H1 (cell line): ENCODE measurements around the gene SYT2. TPM values are rescaled to one million over a fixed set of nuclear protein-coding genes. Genes with fewer than 3 reads are reported as not detected.

Experiments used
- CHD1 ChIP-seq: IDR thresholded peaks from 2 replicates; pipeline ENCODE4 v1.6.1; 2012; ENCODE audit warnings: low read depth, low read length, improper control_type of control experiment
- CHD2 ChIP-seq: IDR thresholded peaks from 2 replicates; pipeline ENCODE4 v1.6.1; 2012; ENCODE audit warnings: low read length, improper control_type of control experiment
- CTBP2 ChIP-seq: IDR thresholded peaks from 2 replicates; pipeline ENCODE4 v1.7.0; 2011; ENCODE audit warnings: borderline replicate concordance, mild to moderate bottlenecking, moderate library complexity, mixed read lengths, low read length; ENCODE audit not compliant: insufficient read depth, insufficient read length
- EP300 ChIP-seq, 2 experiments: IDR thresholded peaks; 1 replicate in 1 of 2; 2 replicates in 1 of 2; pipeline ENCODE4 v1.6.1; 2011 to 2012; ENCODE audit warnings: low read depth in 2 of 2, low read length in 2 of 2, mild to moderate bottlenecking in 2 of 2, borderline replicate concordance in 1 of 2, inconsistent platforms in 1 of 2, moderate library complexity in 1 of 2
- GABPA ChIP-seq: IDR thresholded peaks from 2 replicates; pipeline ENCODE4 v1.6.1; 2011; ENCODE audit warnings: mild to moderate bottlenecking, low read length, moderate library complexity, borderline replicate concordance; ENCODE audit not compliant: insufficient read depth
- GTF2F1 ChIP-seq: IDR thresholded peaks from 2 replicates; pipeline ENCODE4 v1.6.1; 2012; ENCODE audit warnings: low read depth, low read length, improper control_type of control experiment, borderline replicate concordance
- HDAC2 ChIP-seq, 2 experiments: fragments of 300-600 bp in 1 of 2; sonication (generic) in 1 of 2; IDR thresholded peaks; 2 replicates each; pipeline ENCODE4 v1.6.1; 2011 to 2012; ENCODE audit warnings: low read depth in 2 of 2, low read length in 2 of 2, mild to moderate bottlenecking in 2 of 2, moderate library complexity in 2 of 2, borderline replicate concordance in 1 of 2, inconsistent platforms in 1 of 2
- JUND ChIP-seq: IDR thresholded peaks from 2 replicates; pipeline ENCODE4 v1.6.1; 2011; ENCODE audit warnings: mild to moderate bottlenecking, improper control_type of control experiment, low read length
- KDM5A ChIP-seq: fragments of 200-600 bp; IDR thresholded peaks from 2 replicates; pipeline ENCODE4 v1.7.1; 2012; ENCODE audit warnings: mild to moderate bottlenecking, low read length, inconsistent platforms, mixed read lengths
- POLR2A ChIP-seq, 2 experiments: IDR thresholded peaks; 1 replicate in 1 of 2; 2 replicates in 1 of 2; pipeline ENCODE4 v1.6.1; 2011; ENCODE audit warnings: low read depth in 2 of 2, low read length in 2 of 2, mild to moderate bottlenecking in 2 of 2; ENCODE audit errors: control extremely low read depth in 1 of 2
- POLR2AphosphoS5 ChIP-seq: IDR thresholded peaks from 2 replicates; pipeline ENCODE4 v1.6.1; 2011; ENCODE audit warnings: low read depth, low read length
- RXRA ChIP-seq: IDR thresholded peaks from 2 replicates; pipeline ENCODE4 v1.6.1; 2011; ENCODE audit warnings: low read depth, mild to moderate bottlenecking, low read length, moderate library complexity; ENCODE audit not compliant: insufficient read depth
- SRF ChIP-seq: IDR thresholded peaks from 2 replicates; pipeline ENCODE4 v1.6.1; 2011; ENCODE audit warnings: mild to moderate bottlenecking, low read depth, low read length, moderate library complexity
- TAF7 ChIP-seq: optimal IDR thresholded peaks from 2 replicates; pipeline ENCODE3; 2011; ENCODE audit warnings: low read depth, mild to moderate bottlenecking, inconsistent platforms, low read length, moderate library complexity, borderline replicate concordance
- TBP ChIP-seq: IDR thresholded peaks from 2 replicates; pipeline ENCODE4 v1.6.1; 2011; ENCODE audit warnings: low read depth, low read length, improper control_type of control experiment
- YY1 ChIP-seq: IDR thresholded peaks from 2 replicates; pipeline ENCODE4 v1.6.1; 2011; ENCODE audit warnings: low read depth, mild to moderate bottlenecking, low read length
- ZNF274 ChIP-seq: IDR thresholded peaks from 2 replicates; pipeline ENCODE4 v1.7.0; 2012; ENCODE audit warnings: low read length, borderline replicate concordance; ENCODE audit errors: extremely low read depth
- polyA plus RNA-seq, 7 experiments: library from polyadenylated mRNA; depleted of rRNA in 3 of 7; stranded (reverse) in 5 of 7; unstranded in 2 of 7; fragments of >200 nt in 5 of 7; fragments of 200-250 nt in 2 of 7; gene quantifications; 1 replicate in 5 of 7; 2 replicates in 1 of 7; 4 replicates in 1 of 7; pipeline versions ENCODE4 v1.2.1 to v1.2.3, GENCODE V29; 2011 to 2013; ENCODE audit warnings: missing spikeins in 2 of 7, mixed read lengths in 2 of 7
- total RNA-seq: library from RNA; stranded (reverse); fragmentation: NEBNext Ultra II Directional; extraction: Animal tissue kit (Norgen Biotek cat#: 25700); gene quantifications from 2 replicates; pipeline ENCODE4 v1.2.1, GENCODE V29; 2021
- TF ChIP-seq, protein P1 (sequence below): IDR thresholded peaks from 2 replicates; pipeline ENCODE4 v1.6.1; 2011; ENCODE audit warnings: low read length, improper control_type of control experiment
- TF ChIP-seq, protein P2 (sequence below): IDR thresholded peaks from 2 replicates; pipeline ENCODE4 v1.6.1; 2012; ENCODE audit warnings: inconsistent platforms

Gene SYT2
- total and polyA plus RNA-seq, 2 of the 8 experiments (the other 6 are each of a cell fraction or from before 2014, with no cell fraction given) = 2.8 to 11.0 TPM

- TF ChIP-seq CHD2 (no peak), KDM5A (no peak), EP300 (IDR thresholded peaks at IDR 0.05; ENCODE audit: borderline replicate concordance in 1 of 2, low read depth in 2 of 2, low read length in 2 of 2) (no peak), SRF (no peak), POLR2A (IDR thresholded peaks at IDR 0.05; ENCODE audit: control extremely low read depth in 1 of 2, low read depth in 2 of 2, low read length in 2 of 2) (no peak), GABPA (peak; percentile 43; the same call in 1 of the 2 replicates), YY1 (0 out of 2 replicates have a peak, but pooled peaks have one; percentile 16), HDAC2 (IDR thresholded peaks at IDR 0.05; ENCODE audit: borderline replicate concordance in 1 of 2, low read depth in 2 of 2, low read length in 2 of 2) (peak; percentile 46 to 91; a peak in 2 of 4 replicates), GTF2F1 (no peak), CHD1 (no peak), TAF7 (peak; percentile 25), RXRA (no peak), JUND (no peak), CTBP2 (no peak), POLR2AphosphoS5 (no peak), TBP (no peak), ZNF274 (no peak)
- TF ChIP-seq, protein P1, sequence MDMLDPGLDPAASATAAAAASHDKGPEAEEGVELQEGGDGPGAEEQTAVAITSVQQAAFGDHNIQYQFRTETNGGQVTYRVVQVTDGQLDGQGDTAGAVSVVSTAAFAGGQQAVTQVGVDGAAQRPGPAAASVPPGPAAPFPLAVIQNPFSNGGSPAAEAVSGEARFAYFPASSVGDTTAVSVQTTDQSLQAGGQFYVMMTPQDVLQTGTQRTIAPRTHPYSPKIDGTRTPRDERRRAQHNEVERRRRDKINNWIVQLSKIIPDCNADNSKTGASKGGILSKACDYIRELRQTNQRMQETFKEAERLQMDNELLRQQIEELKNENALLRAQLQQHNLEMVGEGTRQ = no peak
- TF ChIP-seq, protein P2, sequence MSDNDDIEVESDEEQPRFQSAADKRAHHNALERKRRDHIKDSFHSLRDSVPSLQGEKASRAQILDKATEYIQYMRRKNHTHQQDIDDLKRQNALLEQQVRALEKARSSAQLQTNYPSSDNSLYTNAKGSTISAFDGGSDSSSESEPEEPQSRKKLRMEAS = peak; percentile 48; the same call in 1 of the 2 replicates
These were observed 29.5 kb downstream of the SYT2 start (continued) for GRCh38 chr1:202680586-202681352.
